GM19099 (cell line): ENCODE results near the gene RAP2A.

Experiments
- POLR2A ChIP-seq: IDR thresholded peaks from 3 replicates; pipeline ENCODE4 v1.6.1; 2011; ENCODE audit warnings: low read depth; ENCODE audit not compliant: insufficient read length; ENCODE audit errors: extremely low read depth

Gene RAP2A

GRCh38 chr13:97459215-97459777, 25.3 kb downstream of the RAP2A start:
- TF ChIP-seq POLR2A, result no peak

- peak; percentile 12 for TF ChIP-seq POLR2A
These were observed 26.2 kb downstream of the RAP2A start for GRCh38 chr13:97460004-97460775.

GRCh38 chr13:97460853-97461252, 26.9 kb downstream of the RAP2A start:
- TF ChIP-seq POLR2A, result no peak

- no peak for TF ChIP-seq POLR2A
These were observed 30.6 kb downstream of the RAP2A start for GRCh38 chr13:97464561-97464960.

- TF ChIP-seq POLR2A, result no peak
These were observed 32.8 kb downstream of the RAP2A start for GRCh38 chr13:97466722-97467121.

DNA sequence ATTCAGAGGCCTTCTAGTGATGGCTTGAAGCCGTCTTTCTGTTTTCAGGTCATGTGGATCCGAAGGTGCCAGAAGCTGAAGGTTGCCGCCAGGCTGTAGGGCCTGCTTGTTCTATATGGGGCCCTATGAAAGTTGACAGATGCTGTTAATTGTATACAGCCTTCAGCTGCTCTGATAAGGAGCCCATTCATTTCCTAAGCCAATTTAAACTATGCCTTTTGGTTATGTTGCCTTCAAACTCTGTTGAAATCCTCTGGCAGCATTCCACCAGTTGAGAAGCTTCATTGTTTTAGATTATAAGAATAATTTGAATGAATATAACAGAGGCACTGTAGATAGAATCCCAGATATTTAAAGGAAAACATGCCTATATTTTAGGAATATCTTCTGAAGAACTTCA, 34.4 kb downstream of the RAP2A start:
- TF ChIP-seq POLR2A, result no peak

- no peak for TF ChIP-seq POLR2A
These were observed 37.7 kb downstream of the RAP2A start for GRCh38 chr13:97471711-97472110.

DNA sequence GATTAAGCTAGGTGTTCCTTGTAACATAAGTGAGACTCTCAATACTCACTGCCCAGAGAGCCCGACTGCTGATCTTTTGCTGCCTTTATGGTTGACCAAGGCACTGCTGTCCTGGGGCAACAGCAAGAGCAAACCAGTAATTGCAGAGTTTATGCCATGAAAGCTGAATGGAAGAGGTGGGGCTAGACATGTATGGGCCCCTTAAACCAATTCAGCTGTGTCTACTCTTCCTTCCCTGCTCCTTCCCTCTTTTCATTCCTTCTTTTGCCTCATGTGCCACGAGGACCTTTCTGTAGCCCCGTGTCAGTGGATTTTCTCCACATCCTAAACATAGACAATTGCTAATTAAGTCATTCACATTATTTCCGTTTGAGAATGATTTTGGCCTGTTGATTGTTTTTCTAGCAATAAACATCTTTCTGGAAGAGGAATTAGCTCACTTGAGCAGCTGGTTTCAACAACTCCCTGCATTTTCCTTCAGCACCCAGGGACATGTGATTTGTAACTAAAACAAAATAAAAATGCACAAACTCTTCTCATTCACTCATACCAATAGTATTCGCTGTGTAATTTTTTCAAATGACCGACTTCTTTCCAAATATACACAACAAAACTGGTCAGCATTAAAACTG, 40.5 kb downstream of the RAP2A start:
- no peak for TF ChIP-seq POLR2A

DNA sequence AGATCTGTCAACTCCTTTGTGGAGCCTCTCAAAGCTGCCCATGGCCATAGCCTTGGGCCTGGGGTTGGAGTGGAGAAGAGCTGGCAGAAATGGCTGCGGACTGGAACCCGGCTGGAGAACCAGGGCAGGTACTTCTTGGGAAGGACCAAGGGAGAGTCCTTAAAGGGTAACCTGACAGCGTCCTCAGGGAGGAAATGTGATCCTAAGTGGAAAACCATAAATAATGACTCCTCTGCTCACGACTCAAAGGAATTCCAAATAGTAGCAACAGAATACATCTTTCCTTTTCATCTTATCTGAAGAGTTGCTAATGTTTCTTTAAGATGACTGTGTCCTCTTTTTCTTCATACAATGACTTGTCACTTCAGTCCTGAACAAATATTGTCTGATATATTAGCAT, 41.0 kb downstream of the RAP2A start:
- TF ChIP-seq POLR2A, result no peak

DNA sequence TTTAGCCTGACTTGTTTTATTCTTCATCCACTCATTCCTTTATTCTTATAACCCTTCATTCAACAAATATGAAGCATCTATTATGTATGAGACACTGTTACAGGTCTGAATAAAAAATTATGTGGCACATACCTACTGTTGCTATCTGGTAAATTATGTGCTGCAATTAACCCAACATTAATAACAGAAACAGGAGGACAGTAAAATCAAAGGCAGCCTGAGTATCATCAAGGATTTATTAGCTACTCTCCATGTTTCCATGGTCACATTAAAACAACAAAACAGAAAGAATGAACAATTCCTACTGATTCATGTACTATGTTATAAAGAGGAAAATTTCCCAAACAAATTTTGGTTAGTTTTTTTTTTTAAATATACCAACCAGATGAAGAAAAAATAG, 43.9 kb downstream of the RAP2A start:
- no peak for TF ChIP-seq POLR2A

DNA sequence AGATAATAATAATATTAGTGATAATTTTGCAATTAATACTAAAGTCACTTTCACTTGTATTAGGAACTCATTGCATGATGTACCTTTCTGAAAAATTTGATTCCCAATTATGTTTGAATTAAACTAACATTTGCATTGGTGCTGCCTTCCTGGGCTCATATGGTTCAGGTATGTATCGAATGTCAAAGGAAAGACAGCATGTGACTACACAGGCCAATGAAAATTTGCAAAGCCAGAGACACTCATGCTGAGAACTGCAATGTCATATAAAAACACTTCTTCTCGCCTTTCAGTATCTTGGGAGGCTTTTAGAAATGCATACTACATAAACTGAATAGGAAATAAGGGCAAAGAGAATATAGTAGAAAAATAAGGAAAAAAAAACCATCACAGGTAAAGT, 44.3 kb downstream of the RAP2A start:
- no peak for TF ChIP-seq POLR2A

DNA sequence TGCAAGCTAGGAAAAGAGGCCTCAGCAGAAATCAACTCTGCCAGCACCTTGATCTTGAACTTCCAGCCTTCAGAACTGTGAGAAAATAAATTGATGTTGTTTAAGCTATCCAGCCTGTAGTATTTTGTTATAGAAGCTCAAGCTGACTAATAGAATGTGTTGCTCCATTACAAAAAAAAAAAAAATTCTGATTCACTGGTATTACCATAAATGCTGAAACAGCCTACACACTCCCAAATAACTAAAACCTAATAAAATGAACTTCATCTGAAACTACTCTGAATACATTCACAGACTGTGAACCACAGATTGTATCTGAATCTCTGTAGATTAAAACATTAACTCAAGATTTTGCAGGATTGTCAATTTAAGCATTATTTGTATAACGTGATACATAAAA, 49.5 kb downstream of the RAP2A start:
- no peak for TF ChIP-seq POLR2A

DNA sequence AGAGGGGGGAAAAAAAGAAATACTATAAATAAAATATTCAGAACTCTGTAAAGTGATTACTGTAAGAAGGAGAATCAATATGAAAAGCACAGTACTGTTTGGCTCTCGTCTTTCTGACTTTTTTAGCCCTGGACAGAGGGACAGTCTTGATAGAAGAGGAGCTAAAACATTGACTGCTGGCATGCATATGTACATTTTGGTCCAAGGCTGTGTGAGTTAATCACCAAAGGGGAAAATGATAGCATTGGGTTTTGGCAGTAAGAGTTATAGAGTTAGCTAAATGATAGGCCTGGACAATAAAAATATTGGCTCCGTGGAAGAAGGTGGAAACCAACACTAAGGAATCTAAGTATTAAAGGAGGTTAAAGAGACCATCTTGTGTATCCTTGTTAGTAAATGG, 50.3 kb downstream of the RAP2A start:
- TF ChIP-seq POLR2A, result no peak

DNA sequence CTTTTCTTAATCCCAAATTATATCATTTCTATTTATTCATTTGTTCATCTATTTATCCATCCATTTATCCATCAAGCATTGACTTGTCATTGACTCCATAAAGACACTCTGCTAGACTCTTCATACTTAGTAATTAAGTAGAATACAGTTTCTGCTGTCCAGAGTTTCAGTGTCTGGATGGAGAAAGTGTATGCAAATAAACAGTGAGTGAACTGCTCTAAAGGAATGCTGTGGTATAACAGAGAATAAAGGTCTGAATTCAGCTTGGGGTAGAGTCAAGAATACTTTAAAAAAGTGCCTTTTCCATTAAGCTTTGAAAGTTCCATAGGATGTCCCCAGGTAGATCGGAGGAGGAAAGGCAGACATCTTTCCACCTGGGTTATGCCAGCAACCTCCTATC, 51.4 kb downstream of the RAP2A start:
- TF ChIP-seq POLR2A, result no peak

DNA sequence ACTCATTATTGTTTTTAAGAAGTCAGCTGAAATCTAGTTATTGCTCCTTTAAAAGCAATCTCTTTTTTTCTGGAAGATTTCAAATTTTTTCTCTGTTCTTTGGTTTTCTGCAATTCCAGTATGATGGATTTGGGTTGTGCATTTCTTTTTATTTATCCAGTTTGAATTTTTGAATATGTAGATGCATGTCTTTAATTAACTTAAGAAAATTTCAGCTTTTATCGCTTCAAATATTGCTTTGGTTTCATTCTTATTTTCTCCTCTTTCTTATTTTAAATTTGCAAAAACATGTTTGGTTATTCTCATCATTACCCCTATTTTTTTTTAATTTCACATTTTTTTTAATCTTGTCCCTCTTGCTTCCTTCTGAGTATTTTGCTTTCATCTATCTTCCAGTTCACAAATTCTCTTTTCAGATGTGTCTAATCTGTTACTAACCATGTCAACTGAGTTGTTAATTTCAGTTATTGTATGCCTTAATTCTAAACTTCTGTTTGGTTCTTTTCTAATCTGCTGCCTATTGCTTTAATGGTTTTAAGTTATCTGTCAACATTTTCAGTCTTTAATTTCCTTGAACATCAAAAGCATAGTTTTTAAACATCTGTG, 56.8 kb downstream of the RAP2A start:
- TF ChIP-seq POLR2A, result no peak

GRCh38 chr13:97491452-97491851, 57.5 kb downstream of the RAP2A start:
- no peak for TF ChIP-seq POLR2A
